ENCODE results near the gene VPS39.

GRCh38 chr15:42159381-42160015 is 48.6 kb downstream of the VPS39 start:
- TF ChIP-seq CTCF (IDR thresholded peaks at IDR 0.05; ENCODE audit: poor library complexity) (no peak), EZH2phosphoT487 (IDR thresholded peaks at IDR 0.05; ENCODE audit: low read depth, severe bottlenecking, unreplicated experiment) (no peak)

All from hepatocyte (in vitro differentiated cells).